Testis (tissue), 2 donors: ENCODE data around the gene UBALD1.

Experiments
- CTCF ChIP-seq, 3 experiments: fragments of 450-650 bp in 2 of 3; fragments of 200-600 bp in 1 of 3; sonication (generic) in 1 of 3; IDR thresholded peaks; one replicate each; pipeline ENCODE4 v1.5.1; 2016 to 2019; ENCODE audit warnings: antibody characterized with exemption in 3 of 3, mild to moderate bottlenecking in 2 of 3, moderate library complexity in 1 of 3
- POLR2A ChIP-seq: fragments of 450-650 bp; IDR thresholded peaks from one replicate; pipeline ENCODE4 v1.6.1; 2017; ENCODE audit warnings: antibody characterized with exemption, mild to moderate bottlenecking, moderate library complexity

- TF ChIP-seq CTCF (IDR thresholded peaks at IDR 0.05) = no peak
- no peak for TF ChIP-seq POLR2A
These were observed 20.0 kb downstream of the UBALD1 start for GRCh38 chr16:4594433-4595410.
